GM19372 (cell line): ENCODE results near the gene ASTN2.

Experiments used
- ATAC-seq: cut with Tn5 transposase; IDR thresholded peaks from one replicate; pipeline ENCODE4 v1.9.1; 2021; ENCODE audit warnings: mild to moderate bottlenecking, low read depth, moderate library complexity; ENCODE audit not compliant: unreplicated experiment

ASTN2 gene

DNA sequence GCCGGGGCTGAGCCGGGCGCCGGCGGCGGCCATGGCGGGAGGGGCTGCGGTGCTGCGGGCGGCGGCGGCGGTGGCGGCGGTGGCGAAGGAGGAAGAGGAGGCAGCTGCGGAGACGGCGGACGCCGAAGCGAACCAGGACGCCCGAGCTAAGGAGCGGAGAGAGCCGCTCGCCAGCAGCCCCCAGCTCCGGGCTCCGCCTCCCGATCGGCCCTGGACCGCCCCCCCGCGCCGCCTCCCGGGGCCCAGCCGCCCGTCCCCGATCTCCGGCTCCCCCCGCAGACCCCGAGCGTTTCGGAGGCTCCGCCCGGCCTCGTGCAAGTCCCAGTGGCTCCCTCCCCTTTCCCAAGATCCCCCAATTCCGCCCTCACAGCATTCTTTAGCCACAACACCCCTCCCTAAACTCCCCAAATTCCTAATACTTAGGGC is at the start of gene ASTN2:
ASTN2 (minus strand) TSS at position 152 of the 426 bp plus-strand sequence; CDS start at position 33, 119 bp downstream.
- ATAC-seq, result no peak

DNA sequence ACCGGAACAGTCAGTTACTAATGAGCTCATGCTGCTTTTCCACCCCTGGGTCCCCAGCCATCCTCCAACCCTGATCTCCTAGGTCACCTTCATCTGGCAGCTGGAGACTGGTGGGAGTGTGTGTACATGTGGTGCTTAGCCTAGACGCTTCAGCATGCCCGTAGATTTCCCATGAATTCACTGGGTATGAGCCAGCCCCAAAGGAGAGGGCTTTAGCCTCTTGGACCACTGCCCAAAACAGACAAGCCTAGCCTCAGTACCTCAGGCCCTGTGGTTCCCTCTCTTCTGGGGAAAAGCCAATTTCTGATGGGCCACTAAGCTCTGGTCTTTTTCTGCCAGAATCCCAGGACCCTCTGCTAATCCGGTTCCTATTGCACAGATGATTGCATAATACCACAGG is 48.0 kb upstream of the ASTN2 start:
- no peak for ATAC-seq

DNA sequence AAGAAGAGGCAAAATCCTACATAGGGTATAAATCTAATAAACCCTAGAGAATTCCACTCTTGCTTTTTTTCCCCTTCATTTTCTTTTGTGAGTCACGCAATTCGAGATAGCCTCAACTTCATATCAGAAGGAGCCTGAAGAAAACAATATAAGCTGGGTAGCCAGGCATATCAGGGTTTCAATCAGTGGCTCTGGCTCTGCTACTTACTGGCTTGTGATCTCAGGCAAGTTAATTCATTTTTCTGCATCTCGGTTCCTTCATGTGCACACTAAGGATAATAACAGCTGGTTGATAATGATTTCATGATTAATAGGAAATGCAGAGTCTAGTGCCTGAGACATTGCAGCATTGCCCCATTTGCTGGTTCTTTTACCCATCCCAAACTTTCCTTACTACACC is 46.5 kb upstream of the ASTN2 start:
- no peak for ATAC-seq

DNA sequence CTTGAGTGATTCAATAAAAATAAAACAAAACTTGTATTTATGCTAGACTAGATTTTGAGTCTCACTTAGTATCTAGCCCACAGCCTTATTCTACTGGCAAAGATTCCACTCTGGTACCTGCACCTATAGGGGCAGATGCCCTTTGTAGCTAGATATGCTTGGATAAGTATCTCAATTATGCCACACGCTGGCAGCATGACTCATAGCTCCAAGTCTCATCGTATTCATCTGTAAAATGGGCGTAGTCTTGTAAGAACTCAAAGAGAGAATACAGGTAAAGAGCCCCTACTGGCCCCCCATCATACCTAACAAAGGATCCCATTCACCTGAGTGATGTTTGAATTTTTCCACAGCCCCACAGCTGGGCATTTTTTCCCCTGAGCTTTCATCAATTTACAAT is 45.9 kb upstream of the ASTN2 start:
- no peak for ATAC-seq

DNA sequence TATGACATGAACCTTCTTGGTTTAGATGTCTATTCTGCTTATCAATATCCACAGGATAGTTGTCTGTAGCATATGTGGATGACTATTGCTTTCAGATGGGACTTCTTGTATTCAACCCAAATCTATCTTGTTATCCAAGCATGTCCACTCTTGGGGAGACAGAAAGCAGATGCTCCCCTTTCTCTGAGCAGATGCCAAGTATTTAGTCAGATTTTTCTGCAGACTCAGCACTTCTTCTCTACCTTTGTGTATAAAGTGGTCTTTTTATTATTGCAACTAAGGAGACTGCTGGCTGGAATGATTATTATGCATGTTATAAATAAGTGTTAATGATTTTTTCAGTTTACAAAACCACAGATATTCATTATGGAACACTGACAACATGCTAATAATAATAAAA is 45.1 kb upstream of the ASTN2 start:
- ATAC-seq, result no peak

GRCh38 chr9:117458066-117458465 is 43.2 kb upstream of the ASTN2 start:
- no peak for ATAC-seq

GRCh38 chr9:117454711-117455110 is 39.9 kb upstream of the ASTN2 start:
- no peak for ATAC-seq

- no peak for ATAC-seq
Measured at GRCh38 chr9:117453737-117454136, 38.9 kb upstream of the ASTN2 start.

DNA sequence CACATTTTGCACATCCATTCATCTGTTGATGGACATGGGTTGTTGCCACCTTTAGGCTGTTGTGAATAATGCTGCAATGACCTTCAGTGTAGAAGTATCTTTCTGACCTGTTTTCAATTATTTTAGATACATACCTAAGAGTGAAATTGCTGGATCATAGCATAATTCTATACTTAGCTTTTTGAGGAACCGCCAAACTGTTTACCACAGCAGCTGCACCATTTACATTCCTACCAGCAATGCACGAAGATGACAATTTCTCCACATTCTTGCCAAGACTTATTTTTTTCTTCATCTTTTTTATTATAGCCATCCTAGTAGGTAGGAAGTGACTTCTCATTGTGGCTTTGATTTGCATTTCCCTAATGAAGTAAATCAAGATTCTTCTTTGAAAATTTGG is 36.5 kb upstream of the ASTN2 start:
- ATAC-seq, result no peak

- no peak for ATAC-seq
Measured at GRCh38 chr9:117448066-117448465, 33.2 kb upstream of the ASTN2 start.

GRCh38 chr9:117445631-117446030 is 30.8 kb upstream of the ASTN2 start:
- ATAC-seq, result no peak

DNA sequence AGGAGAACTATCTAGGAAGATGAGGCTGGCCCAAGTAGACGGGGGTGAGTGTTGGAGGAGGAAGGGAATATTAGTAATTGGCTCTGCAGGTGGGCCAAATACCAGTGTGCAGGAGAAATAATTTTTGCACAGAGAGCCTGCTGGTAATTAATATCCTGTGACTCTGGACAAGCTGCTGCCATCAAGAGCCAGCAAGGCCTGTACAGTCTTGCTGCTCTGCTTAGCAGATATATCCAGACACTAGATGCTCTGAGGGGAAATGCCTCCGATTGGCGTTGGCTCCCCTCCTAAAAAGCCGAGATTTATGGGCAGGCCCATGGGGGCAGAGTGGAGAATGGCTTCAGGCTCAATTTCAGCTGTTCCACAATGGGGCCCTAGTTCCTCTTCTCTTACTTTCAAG is 29.6 kb upstream of the ASTN2 start:
- no peak for ATAC-seq

- ATAC-seq, result no peak
Measured at GRCh38 chr9:117437283-117437682, 22.4 kb upstream of the ASTN2 start.

DNA sequence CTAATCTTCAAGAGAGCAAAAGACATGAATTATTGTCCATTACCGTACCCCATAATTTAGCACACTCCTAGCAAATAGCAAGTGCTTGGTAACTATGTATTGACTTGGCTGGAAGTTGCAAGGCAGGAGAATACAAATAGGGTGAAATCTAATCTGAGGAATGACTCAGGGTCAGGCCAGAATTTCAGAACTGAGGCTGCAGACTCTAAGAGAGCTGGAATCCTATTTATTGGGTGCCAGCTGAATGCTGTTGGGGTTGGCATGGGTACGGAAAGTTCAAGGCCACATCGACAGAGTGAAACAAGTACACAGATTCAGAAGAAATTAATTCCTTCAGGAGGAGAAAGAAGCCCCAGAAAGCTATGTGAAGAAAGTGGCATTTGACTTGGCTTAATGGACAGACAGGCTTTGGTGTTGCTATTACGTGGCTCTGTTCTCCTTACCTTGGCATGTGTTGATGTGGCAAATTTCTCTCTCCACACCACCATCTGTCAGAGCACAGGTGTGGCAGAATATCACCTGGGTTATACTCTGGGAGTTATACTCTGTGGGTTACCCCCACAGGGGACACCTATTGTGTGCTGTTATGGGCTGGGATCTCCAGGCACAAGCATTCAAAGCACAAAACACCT is 20.9 kb upstream of the ASTN2 start:
- ATAC-seq, result no peak

DNA sequence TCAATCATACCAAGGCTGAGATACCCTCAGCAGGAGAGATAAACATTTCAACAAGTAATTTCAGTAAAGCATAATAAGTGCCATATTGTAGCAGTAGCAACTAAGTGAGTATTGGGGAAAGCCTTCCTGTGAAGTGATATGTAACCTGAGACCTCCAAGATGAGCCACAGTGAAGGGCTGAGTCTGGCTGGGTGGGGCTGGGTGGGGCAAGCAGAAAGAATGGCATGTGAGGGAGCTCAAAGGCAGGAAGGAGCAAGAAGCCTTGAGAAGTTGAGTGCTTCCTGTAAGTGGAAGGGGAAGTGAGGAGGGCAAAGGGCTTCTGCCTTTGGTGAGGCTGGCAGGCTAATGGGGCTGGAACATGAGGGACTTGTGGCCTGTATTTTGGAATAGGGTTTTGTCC is 19.7 kb upstream of the ASTN2 start:
- no peak for ATAC-seq

- ATAC-seq, result no peak
Measured at GRCh38 chr9:117430813-117431212, 16.0 kb upstream of the ASTN2 start.

GRCh38 chr9:117427357-117427913 is 12.6 kb upstream of the ASTN2 start:
- ATAC-seq, result no peak

DNA sequence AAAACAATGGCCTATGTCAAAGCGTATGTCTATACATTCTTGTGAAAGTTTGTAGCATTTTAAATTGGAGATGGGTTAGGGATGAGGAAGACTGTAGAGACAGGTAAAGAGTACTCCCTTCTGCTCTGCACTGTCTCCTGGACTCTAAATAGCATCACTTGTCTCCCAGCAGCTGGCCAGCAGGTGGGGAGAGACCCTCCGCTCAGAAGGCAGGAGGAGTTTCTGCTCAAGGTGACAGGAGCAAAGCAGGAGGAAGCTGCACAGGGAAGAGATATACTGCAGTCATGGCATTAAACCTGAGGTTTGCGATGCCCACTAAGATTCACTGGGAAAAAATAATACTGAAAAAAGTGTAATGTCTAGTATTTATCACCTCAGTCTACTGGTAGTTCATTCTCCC is 10.7 kb upstream of the ASTN2 start:
- ATAC-seq, result no peak

DNA sequence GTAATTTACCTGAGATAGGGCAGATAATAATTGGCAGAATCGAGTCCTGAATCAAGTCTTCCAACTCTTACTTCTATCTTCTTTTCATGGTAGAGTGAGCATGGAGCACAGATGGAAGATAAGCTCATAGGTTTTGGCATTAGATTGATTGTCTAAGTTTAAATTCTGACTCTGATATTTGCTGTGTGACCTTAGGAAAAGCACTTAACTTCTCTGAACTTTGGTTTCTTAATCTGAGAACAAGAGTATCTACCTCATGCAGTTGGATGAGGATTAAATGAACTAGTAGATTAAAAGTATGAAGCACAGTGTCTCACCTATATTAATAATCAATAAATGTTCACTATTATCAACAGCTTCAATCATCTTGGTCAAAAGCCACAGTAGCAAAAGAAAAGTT is 9.4 kb upstream of the ASTN2 start:
- no peak for ATAC-seq

DNA sequence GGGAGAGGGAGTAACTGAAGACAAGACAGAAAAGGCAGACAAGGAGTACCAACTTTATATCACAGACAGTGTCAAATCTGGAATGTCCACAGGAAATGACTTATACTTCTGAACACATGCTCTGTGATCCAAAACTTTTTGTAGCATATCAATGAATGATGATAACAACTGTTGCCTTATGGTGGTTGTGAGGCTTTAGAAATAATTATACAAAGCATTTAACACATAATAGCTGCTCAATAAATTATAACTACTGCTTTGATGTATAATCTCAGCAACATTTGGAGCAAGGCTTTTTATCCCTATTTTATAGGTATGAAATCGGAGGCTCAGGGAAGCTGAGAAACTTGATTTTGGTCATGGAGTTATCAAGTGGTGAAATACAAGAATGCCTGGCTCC is 3.3 kb upstream of the ASTN2 start:
- no peak for ATAC-seq

DNA sequence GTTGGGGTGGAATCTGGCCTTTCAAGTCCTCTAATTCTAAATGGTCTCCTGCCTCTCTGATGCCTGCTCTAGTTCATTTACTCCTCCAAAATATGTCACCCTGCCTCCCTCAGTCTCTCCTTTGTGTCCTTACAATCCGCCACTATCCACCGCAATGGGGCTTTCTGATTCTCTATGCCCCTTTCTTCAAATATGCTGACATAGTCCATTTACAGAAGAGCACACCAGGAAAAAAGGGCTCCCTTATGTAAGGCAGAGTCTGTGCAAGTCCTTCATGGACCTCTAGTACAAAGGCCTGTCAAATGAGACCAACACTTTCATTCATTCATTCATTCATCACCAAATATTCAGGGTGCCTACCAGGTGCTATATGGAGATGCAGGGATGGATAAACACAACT is 2.0 kb upstream of the ASTN2 start:
- ATAC-seq, result no peak

DNA sequence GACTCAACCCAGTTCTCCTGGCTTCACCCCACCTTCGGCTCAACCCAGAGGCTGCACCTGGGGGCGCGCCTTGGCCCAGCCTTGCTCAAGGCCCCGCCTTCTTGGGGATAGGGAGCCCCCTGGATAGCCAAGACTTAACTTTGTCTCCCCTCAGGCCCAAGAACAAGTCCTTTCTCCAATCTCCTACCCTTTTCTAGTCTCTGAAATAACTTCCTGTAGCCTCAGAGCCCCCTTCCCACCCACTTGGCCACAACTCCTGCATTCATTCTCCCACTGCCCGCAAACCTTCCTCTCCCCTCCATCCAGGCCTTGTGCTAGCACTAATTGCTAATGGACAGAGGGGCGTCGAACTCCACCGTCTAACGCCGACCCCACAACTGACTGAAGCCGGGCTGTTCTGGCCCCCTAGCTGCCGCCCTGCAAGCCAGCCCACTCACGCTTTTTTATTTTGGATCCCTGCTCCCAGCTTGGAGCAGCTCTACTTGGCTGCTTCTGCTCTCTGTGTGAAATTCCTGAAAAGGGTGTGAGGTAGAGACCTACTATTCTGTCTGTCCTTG is 579 bp upstream of the ASTN2 start:
- ATAC-seq, result no peak
